GM12891 (cell line): ENCODE data around the gene GABRB3.

Experiments
- POLR2A ChIP-seq: IDR thresholded peaks from 2 replicates; pipeline ENCODE4 v1.6.1; 2011; ENCODE audit warnings: low read depth, low read length, control low read depth
- POLR2AphosphoS5 ChIP-seq: IDR thresholded peaks from 2 replicates; pipeline ENCODE4 v1.6.1; 2011; ENCODE audit warnings: low read depth, low read length, control low read depth

DNA sequence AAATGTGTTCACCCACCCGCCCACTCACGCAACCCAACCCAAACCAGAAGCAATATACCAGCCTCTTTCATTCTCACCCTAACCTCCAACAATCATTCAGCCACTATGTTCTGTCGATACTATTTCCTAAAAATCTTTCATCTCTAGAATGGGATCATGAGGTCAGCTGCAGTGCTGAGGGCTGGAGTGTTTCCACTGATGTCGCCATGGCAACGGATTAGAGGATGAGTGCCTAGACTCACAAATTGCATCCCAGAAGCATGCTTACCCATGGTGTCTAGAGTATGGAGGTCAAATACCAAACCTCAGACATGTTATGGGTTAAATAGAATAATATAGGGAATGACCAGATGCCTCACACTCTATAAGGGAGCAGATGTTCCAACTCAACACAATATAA, 138.5 kb downstream of the GABRB3 start:
- TF ChIP-seq POLR2A = no peak
- TF ChIP-seq POLR2AphosphoS5 = no peak
